Measurements from ENCODE around the gene UBE3B. TPM values are rescaled to one million over a fixed set of nuclear protein-coding genes. Genes with fewer than 3 reads are reported as not detected.

Gene UBE3B
- total RNA-seq, 4 donors from 2014 or later = 34.4 to 73.0 (median 71.6) TPM

DNA sequence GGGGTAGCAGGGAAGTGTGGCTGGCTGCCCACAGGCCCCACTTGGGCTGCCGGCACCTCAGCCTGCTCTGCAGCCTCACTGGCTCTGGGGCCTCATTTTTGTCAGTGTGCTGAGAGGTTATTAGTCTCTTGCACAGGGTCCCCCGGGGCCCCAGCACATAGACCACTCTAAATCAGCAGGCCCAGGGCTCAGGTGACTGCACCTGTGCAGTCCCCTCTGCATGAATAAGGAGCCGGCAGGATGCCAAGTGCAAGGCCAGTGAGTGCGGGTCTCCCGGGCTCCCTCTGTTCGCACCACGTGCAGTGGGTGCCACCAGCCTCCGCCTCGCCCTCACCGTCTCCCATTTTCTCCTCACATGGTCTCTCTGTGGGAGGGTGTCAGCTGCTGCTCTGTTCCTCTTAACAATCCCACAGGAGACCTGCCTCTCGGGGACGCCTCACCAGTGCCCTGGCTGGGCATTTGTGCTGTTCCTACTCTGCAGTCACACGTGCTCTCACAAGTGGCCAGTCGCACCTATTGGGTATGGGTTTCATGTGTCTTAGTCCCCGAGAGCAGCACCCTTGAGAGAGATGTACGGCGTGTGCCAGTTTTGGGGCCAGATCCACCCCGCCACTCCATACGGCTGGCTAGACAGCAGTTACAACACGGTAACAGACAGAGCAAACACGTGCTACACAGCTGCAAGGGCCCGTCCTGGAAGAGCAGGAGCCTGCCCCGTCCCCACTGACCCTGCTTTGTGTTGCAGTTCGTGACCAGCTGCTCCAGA is 55.5 kb downstream of the UBE3B start:
- H3K36me3 ChIP-seq = peaks cover 0 to 20% (median 8%) of the 10 kb centered on the region in 4 donors
- intact Hi-C loops (cut with DNase I; ENCODE audit: low total_unique reads) = no loop called here
- no peaks in the 10 kb centered on the region for H3K27me3 ChIP-seq
- in situ Hi-C loops (cut with MboI; ENCODE audit: low pct_ligation_motif_present in 1 of 4, low pct_unique_long_range_greater_than_20kb in 1 of 4, low sequenced_read_pairs in 3 of 4) = no loop called here
- 93% methylated on average over 23 of the region's 24 CpGs; no CpG with 5 or more reads in 1 of the 2 donors for WGBS, 2 donors (ENCODE audit: low coverage in 1 of 2)
- H3K9me3 ChIP-seq = no peaks in the 10 kb centered on the region
- H3K27ac ChIP-seq = no peak overlapping the region
- TF ChIP-seq EP300 (IDR thresholded peaks at IDR 0.05; ENCODE audit: low read depth) = no peak
- TF ChIP-seq POLR2AphosphoS5 (IDR thresholded peaks at IDR 0.05) = no peak
- TF ChIP-seq POLR2A (IDR thresholded peaks at IDR 0.05) = no peak
- TF ChIP-seq, protein P1, sequence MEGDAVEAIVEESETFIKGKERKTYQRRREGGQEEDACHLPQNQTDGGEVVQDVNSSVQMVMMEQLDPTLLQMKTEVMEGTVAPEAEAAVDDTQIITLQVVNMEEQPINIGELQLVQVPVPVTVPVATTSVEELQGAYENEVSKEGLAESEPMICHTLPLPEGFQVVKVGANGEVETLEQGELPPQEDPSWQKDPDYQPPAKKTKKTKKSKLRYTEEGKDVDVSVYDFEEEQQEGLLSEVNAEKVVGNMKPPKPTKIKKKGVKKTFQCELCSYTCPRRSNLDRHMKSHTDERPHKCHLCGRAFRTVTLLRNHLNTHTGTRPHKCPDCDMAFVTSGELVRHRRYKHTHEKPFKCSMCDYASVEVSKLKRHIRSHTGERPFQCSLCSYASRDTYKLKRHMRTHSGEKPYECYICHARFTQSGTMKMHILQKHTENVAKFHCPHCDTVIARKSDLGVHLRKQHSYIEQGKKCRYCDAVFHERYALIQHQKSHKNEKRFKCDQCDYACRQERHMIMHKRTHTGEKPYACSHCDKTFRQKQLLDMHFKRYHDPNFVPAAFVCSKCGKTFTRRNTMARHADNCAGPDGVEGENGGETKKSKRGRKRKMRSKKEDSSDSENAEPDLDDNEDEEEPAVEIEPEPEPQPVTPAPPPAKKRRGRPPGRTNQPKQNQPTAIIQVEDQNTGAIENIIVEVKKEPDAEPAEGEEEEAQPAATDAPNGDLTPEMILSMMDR (IDR thresholded peaks at IDR 0.05) = no peak
- H3K4me3 ChIP-seq = no peak overlapping the region
- no peak for DNase-seq
- H3K4me1 ChIP-seq = no peaks in the 10 kb centered on the region

- Histone ChIP-seq H3K36me3 (peaks cover 0 to 20% (median 8%) of the 10 kb centered on the region in 4 donors), H3K4me3 (no peak overlapping the region), H3K27ac (no peak overlapping the region), H3K27me3 (no peaks in the 10 kb centered on the region), H3K4me1 (no peaks in the 10 kb centered on the region), H3K9me3 (no peaks in the 10 kb centered on the region)
- intact Hi-C loops (cut with DNase I; ENCODE audit: low total_unique reads) (no loop called here), in situ Hi-C loops (cut with MboI; ENCODE audit: low pct_ligation_motif_present in 1 of 4, low pct_unique_long_range_greater_than_20kb in 1 of 4, low sequenced_read_pairs in 3 of 4) (no loop called here)
- 96% methylated on average over 8 of the region's 8 CpGs; no CpG with 5 or more reads in 1 of the 2 donors for WGBS, 2 donors (ENCODE audit: low coverage in 1 of 2)
- DNase-seq = no peak
- TF ChIP-seq POLR2A (IDR thresholded peaks at IDR 0.05) (no peak), EP300 (IDR thresholded peaks at IDR 0.05; ENCODE audit: low read depth) (no peak), POLR2AphosphoS5 (IDR thresholded peaks at IDR 0.05) (no peak)
- TF ChIP-seq, protein P1 (IDR thresholded peaks at IDR 0.05) = no peak
Measured at GRCh38 chr12:109533487-109533740, 56.0 kb downstream of the UBE3B start.

GRCh38 chr12:109534456-109534855 is 57.0 kb downstream of the UBE3B start:
- no peaks in the 10 kb centered on the region for H3K4me1 ChIP-seq
- TF ChIP-seq EP300 (IDR thresholded peaks at IDR 0.05; ENCODE audit: low read depth) = no peak
- TF ChIP-seq POLR2A (IDR thresholded peaks at IDR 0.05) = no peak
- TF ChIP-seq POLR2AphosphoS5 (IDR thresholded peaks at IDR 0.05) = no peak
- no peaks in the 10 kb centered on the region for H3K27me3 ChIP-seq
- no peak overlapping the region for H3K27ac ChIP-seq
- intact Hi-C loops (cut with DNase I; ENCODE audit: low total_unique reads) (no loop called here), in situ Hi-C loops (cut with MboI; ENCODE audit: low pct_ligation_motif_present in 1 of 4, low pct_unique_long_range_greater_than_20kb in 1 of 4, low sequenced_read_pairs in 3 of 4) (no loop called here)
- no peak for DNase-seq
- 94% methylated on average over 14 of the region's 15 CpGs; no CpG with 5 or more reads in 1 of the 2 donors for WGBS, 2 donors (ENCODE audit: low coverage in 1 of 2)
- H3K36me3 ChIP-seq = peaks cover 0 to 20% (median 8%) of the 10 kb centered on the region in 4 donors
- H3K9me3 ChIP-seq = no peaks in the 10 kb centered on the region
- H3K4me3 ChIP-seq = no peak overlapping the region

DNA sequence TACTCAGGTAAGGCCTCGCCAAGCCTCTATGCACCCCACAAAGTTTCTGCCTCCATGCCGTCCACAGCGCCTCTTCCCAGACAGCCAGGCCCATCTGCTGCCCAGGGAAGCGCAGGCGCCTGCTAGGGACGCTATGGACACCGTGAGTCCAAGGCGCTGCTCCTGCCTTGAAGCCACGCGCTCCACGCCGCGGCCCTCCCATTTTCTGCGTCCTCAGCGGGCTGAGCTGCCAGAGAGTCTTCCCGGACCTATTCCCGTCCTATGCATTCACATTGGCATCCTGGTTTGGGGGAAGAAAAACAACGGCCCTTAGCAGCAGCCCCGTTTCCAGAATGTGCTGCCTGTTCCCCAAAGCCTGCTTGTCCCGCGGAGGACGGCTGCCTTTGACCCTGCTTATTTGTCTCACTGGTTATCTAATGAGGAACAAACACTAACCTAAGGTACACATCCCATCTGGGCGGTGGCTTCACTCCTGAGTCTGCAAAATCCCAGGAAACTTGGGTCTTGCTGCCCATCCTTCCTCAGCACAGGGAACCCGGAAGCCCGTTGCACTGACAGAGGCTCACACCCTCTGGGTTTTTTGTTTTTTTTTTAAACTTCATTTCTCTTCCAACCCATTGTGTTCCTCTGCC is 57.9 kb downstream of the UBE3B start:
- H3K4me3 ChIP-seq = no peak overlapping the region
- H3K27ac ChIP-seq = no peak overlapping the region
- no peak for DNase-seq
- H3K27me3 ChIP-seq = no peaks in the 10 kb centered on the region
- TF ChIP-seq EP300 (IDR thresholded peaks at IDR 0.05; ENCODE audit: low read depth) (no peak), POLR2A (IDR thresholded peaks at IDR 0.05) (no peak), POLR2AphosphoS5 (IDR thresholded peaks at IDR 0.05) (no peak)
- TF ChIP-seq, protein P1 (IDR thresholded peaks at IDR 0.05) = no peak
- intact Hi-C loops (cut with DNase I; ENCODE audit: low total_unique reads) = no loop called here
- in situ Hi-C loops (cut with MboI; ENCODE audit: low pct_ligation_motif_present in 1 of 4, low pct_unique_long_range_greater_than_20kb in 1 of 4, low sequenced_read_pairs in 3 of 4) = no loop called here
- no peaks in the 10 kb centered on the region for H3K4me1 ChIP-seq
- WGBS, 2 donors (ENCODE audit: low coverage in 1 of 2) = 70 to 91% methylated on average over 6 to 25 of the region's 25 CpGs
- H3K36me3 ChIP-seq = peaks cover 0 to 14% (median 4%) of the 10 kb centered on the region in 4 donors
- H3K9me3 ChIP-seq = no peaks in the 10 kb centered on the region
